OCI-LY7 (cell line): ENCODE data around the gene ZBTB48. TPM values are rescaled to one million over a fixed set of nuclear protein-coding genes. Genes with fewer than 3 reads are reported as not detected.

ENCODE experiments used
- BruUV-seq: library from RNA; stranded (reverse); fragments of 400-500 nt; replicated peaks from 2 replicates; lab custom pipeline; 2021; lab: Mats Ljungman, UMichigan
- CTCF ChIA-PET: fragments of 300-600 bp; sonication (Branson Sonifier 250); formaldehyde crosslinking; loops from one replicate; lab custom pipeline; 2022; ENCODE audit warnings: antibody characterized with exemption; ENCODE audit not compliant: unreplicated experiment; lab: Charles Lee
- POLR2A ChIA-PET: fragments of 300-600 bp; sonication (Branson Sonifier 250); formaldehyde crosslinking; loops from one replicate; lab custom pipeline; 2022; ENCODE audit warnings: antibody characterized with exemption; lab: Charles Lee
- DNase-seq: peaks from one replicate; pipeline ENCODE4 v3.0.0-alpha.2; 2015; ENCODE audit warnings: low spot score
- H2AFZ ChIP-seq: fragments of 200-600 bp; sonication (generic), shearing (Covaris generic); 2 replicates; pipeline ENCODE4 v1.6.1; 2014; ENCODE audit warnings: mild to moderate bottlenecking, antibody characterized with exemption, low read length, moderate library complexity
- H3K27ac ChIP-seq: fragments of 200-600 bp; sonication (generic); 2 replicates; pipeline ENCODE4 v1.5.1; 2014; ENCODE audit warnings: mixed run types, low read depth, mild to moderate bottlenecking, moderate library complexity, low read length, inconsistent platforms; ENCODE audit not compliant: poor library complexity, severe bottlenecking
- H3K36me3 ChIP-seq: fragments of 200-600 bp; sonication (generic); 2 replicates; pipeline ENCODE4 v1.6.1; 2014; ENCODE audit warnings: mild to moderate bottlenecking, antibody characterized with exemption, low read length, moderate library complexity, mixed read lengths; ENCODE audit not compliant: insufficient read depth
- H3K4me1 ChIP-seq: fragments of 200-600 bp; sonication (generic); 2 replicates; pipeline ENCODE4 v1.5.1; 2014; ENCODE audit warnings: mild to moderate bottlenecking, low read length; ENCODE audit not compliant: insufficient read depth, poor library complexity, severe bottlenecking
- H3K4me2 ChIP-seq: fragments of 200-600 bp; sonication (generic); 2 replicates; pipeline ENCODE4 v1.6.1; 2014; ENCODE audit warnings: mild to moderate bottlenecking, low read length
- H3K4me3 ChIP-seq: fragments of 200-600 bp; sonication (generic); 2 replicates; pipeline ENCODE4 v1.5.1; 2014; ENCODE audit warnings: mild to moderate bottlenecking, low read depth, low read length; ENCODE audit not compliant: poor library complexity, severe bottlenecking
- H3K79me2 ChIP-seq: fragments of 200-600 bp; sonication (generic); 2 replicates; pipeline ENCODE4 v1.6.1; 2016; ENCODE audit warnings: low read depth, mild to moderate bottlenecking, low read length, moderate library complexity, mixed read lengths; ENCODE audit not compliant: insufficient read depth
- H3K9me2 ChIP-seq: fragments of 200-600 bp; sonication (generic); 2 replicates; pipeline ENCODE4 v1.6.1; 2016; ENCODE audit warnings: mild to moderate bottlenecking, low read length, mixed read lengths; ENCODE audit not compliant: insufficient read depth
- H3K9me3 ChIP-seq: fragments of 200-600 bp; sonication (generic); 2 replicates; pipeline ENCODE4 v1.6.1; 2014; ENCODE audit warnings: mild to moderate bottlenecking, mixed run types, low read length, mixed read lengths
- H4K20me1 ChIP-seq: fragments of 200-600 bp; sonication (generic); 2 replicates; pipeline ENCODE4 v1.6.1; 2014; ENCODE audit warnings: mild to moderate bottlenecking, antibody characterized with exemption, low read length, moderate library complexity, mixed read lengths; ENCODE audit not compliant: insufficient read depth
- CTCF ChIP-seq: fragments of 200-600 bp; sonication (generic); conservative IDR thresholded peaks from 2 replicates; pipeline ENCODE4 v1.5.1; 2014; ENCODE audit warnings: mild to moderate bottlenecking, antibody characterized with exemption, low read length, moderate library complexity, mixed read lengths
- EZH2phosphoT487 ChIP-seq: fragments of 200-600 bp; sonication (generic); IDR thresholded peaks from 2 replicates; pipeline ENCODE4 v1.6.1; 2018; ENCODE audit warnings: low read depth, borderline replicate concordance, mild to moderate bottlenecking, mixed run types, antibody characterized with exemption, low read length, moderate library complexity, mixed read lengths
- intact Hi-C: fragments of 100-400 bp; cut with micrococcal nuclease; formaldehyde crosslinking; loops from one replicate; pipeline ENCODE4 v1.10.0; 2022; ENCODE audit not compliant: unreplicated experiment
- total RNA-seq, 2 experiments: library from RNA; depleted of rRNA in 1 of 2; stranded (reverse); fragments of >200 nt in 1 of 2; shearing (Covaris generic) in 1 of 2; gene quantifications; 2 replicates each; pipeline ENCODE4 v1.2.3, GENCODE V29; 2014 to 2022

ZBTB48 gene
- total RNA-seq, 2 experiments from 2014 or later = 41.9 to 51.3 TPM

DNA sequence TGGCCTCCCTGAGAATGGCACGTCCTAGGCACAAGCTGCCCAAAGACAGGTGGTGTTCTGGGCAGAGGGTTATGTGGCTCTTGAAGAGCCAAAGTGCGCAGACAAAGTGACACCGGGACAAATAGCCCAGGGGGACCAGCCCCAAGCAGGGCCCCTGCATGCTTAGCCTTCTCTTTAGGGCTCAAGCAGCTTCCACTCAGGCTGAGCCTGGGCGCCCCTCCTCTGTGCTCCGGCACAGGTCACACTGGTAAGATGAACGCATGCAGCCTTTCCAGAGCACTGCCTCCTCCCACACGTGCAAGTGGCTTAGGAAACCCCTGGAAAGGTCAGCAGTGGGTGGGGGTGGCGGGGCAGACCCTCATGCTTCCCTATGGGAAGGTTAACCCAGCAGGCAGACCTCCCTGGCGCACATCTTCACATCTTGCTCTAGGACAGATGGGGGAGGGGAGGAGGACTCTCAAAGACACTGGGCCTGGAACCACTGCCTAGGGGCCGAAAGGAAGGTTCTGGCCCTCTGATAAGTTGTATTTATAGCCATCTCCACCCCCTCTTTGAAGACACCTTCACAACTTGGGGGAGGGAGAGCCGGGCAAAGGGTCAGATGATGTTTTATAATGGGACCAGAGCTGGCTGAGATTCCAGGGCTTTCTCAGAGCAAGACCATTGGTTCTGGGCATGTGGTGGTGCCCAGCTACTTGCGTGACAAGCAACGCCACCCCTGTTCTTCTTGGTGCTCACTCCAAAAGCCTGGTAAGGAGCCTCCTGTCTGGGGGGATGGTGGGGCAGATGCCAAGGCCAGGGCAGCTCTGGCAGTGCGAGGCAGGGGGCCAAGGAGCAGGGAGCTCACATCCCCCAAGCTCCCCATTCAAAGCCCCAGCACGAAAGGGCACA, 17.3 kb downstream of the ZBTB48 start:
- ChIA-PET POLR2A (no interaction called here), CTCF (no interaction called here)
- Histone ChIP-seq H2AFZ (no peak overlapping the region), H3K27ac (no peak overlapping the region), H3K36me3 (peaks cover 36% of the 10 kb centered on the region; the same call in 1 of the 2 replicates), H3K9me3 (no peaks in the 10 kb centered on the region), H3K79me2 (no peaks in the 10 kb centered on the region), H3K9me2 (no peaks in the 10 kb centered on the region), H3K4me2 (no peak overlapping the region), H3K4me1 (peaks cover 28% of the 10 kb centered on the region), H3K4me3 (no peak overlapping the region), H4K20me1 (no peaks in the 10 kb centered on the region)
- BruUV-seq = no TSS peak
- TF ChIP-seq CTCF (no peak), EZH2phosphoT487 (no peak)
- DNase-seq = no peak
- intact Hi-C loops = no loop called here

GRCh38 chr1:6597777-6598131, 18.0 kb downstream of the ZBTB48 start:
- H3K4me2 ChIP-seq = no peak overlapping the region
- intact Hi-C loops = no loop called here
- no peaks in the 10 kb centered on the region for H3K79me2 ChIP-seq
- H4K20me1 ChIP-seq = no peaks in the 10 kb centered on the region
- TF ChIP-seq CTCF (no peak), EZH2phosphoT487 (no peak)
- no peaks in the 10 kb centered on the region for H3K9me3 ChIP-seq
- no peak overlapping the region for H3K4me3 ChIP-seq
- CTCF ChIA-PET = no interaction called here
- POLR2A ChIA-PET = no interaction called here
- peaks cover 28% of the 10 kb centered on the region for H3K4me1 ChIP-seq
- H3K9me2 ChIP-seq = no peaks in the 10 kb centered on the region
- DNase-seq = no peak
- no peak overlapping the region for H2AFZ ChIP-seq
- peaks cover 36% of the 10 kb centered on the region; the same call in 1 of the 2 replicates for H3K36me3 ChIP-seq
- no peak overlapping the region for H3K27ac ChIP-seq
- no TSS peak for BruUV-seq
